Measurements from ENCODE around the gene NEUROD4. TPM values are rescaled to one million over a fixed set of nuclear protein-coding genes. Genes with fewer than 3 reads are reported as not detected.

NEUROD4 gene
- total RNA-seq, 1 experiment from 2014 or later, result not detected

DNA sequence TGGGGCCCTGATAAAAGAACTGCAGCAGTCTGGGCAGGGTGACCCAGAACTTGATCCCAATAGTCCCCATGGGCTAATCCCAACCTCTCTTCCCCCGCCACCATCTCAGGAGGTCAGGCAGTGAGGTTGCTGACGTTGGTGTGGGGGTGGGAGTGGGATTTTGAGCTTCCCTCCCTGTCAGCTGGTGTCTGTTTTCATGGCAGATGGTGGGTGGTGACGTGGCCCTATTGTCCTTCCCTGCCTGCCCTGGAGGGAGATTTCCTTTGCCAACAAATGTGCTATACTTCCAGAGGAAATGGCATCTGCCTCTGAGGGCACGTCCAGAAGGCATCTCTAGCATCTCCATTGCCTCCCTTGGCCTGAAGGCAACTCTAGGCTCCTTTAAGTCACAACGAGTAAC, 37.7 kb downstream of the NEUROD4 start:
- H3K4me3 ChIP-seq (ENCODE audit: low read length), result no peak overlapping the region
- no peak overlapping the region for H2AFZ ChIP-seq (ENCODE audit: low read length)
- H3K9ac ChIP-seq (ENCODE audit: low read length), result no peak overlapping the region
- H3K9me2 ChIP-seq (replicated peaks; ENCODE audit: insufficient read depth, low read length), result no peaks in the 10 kb centered on the region
- H3K4me1 ChIP-seq (ENCODE audit: low read length), result no peaks in the 10 kb centered on the region
- no peaks in the 10 kb centered on the region for H3K9me3 ChIP-seq (ENCODE audit: low read length)
- DNase-seq, result no peak
- no peak overlapping the region for H3K27ac ChIP-seq (ENCODE audit: low read length)
- H3K27me3 ChIP-seq (ENCODE audit: low read length), result no peaks in the 10 kb centered on the region
- no peak overlapping the region for H3K4me2 ChIP-seq (ENCODE audit: low read depth, low read length, poor library complexity, severe bottlenecking)
- H3K36me3 ChIP-seq (ENCODE audit: insufficient read depth, low read length), result no peaks in the 10 kb centered on the region
- no peaks in the 10 kb centered on the region for H3K79me2 ChIP-seq (ENCODE audit: low read length)
- H4K20me1 ChIP-seq (ENCODE audit: insufficient read depth, low read depth, low read length), result no peaks in the 10 kb centered on the region

DNA sequence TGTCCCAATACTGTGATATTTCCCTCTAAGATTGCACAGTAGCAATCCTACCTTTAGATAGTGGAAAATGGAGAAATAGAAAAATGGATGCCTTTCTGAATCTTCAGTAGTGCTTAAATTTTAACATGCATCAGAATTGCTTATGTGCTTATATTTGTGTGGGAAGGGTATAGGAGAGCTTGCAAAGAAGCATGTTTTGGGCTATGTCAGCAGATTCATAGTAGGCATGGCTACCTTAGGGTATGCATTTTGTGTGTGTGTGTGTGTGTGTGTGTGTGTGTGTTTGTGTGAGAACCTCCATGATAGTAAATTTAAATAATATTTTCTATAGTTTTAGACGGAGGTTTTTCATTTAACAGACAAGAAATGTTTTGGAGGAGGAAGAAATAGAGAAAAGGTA, 38.3 kb downstream of the NEUROD4 start:
- H2AFZ ChIP-seq (ENCODE audit: low read length), result no peak overlapping the region
- H3K79me2 ChIP-seq (ENCODE audit: low read length), result no peaks in the 10 kb centered on the region
- H4K20me1 ChIP-seq (ENCODE audit: insufficient read depth, low read depth, low read length), result no peaks in the 10 kb centered on the region
- H3K9me3 ChIP-seq (ENCODE audit: low read length), result no peaks in the 10 kb centered on the region
- H3K9ac ChIP-seq (ENCODE audit: low read length), result no peak overlapping the region
- H3K4me1 ChIP-seq (ENCODE audit: low read length), result no peaks in the 10 kb centered on the region
- H3K4me3 ChIP-seq (ENCODE audit: low read length), result no peak overlapping the region
- no peaks in the 10 kb centered on the region for H3K27me3 ChIP-seq (ENCODE audit: low read length)
- H3K36me3 ChIP-seq (ENCODE audit: insufficient read depth, low read length), result no peaks in the 10 kb centered on the region
- no peak overlapping the region for H3K27ac ChIP-seq (ENCODE audit: low read length)
- H3K9me2 ChIP-seq (replicated peaks; ENCODE audit: insufficient read depth, low read length), result no peaks in the 10 kb centered on the region
- H3K4me2 ChIP-seq (ENCODE audit: low read depth, low read length, poor library complexity, severe bottlenecking), result no peak overlapping the region
- DNase-seq, result no peak

DNA sequence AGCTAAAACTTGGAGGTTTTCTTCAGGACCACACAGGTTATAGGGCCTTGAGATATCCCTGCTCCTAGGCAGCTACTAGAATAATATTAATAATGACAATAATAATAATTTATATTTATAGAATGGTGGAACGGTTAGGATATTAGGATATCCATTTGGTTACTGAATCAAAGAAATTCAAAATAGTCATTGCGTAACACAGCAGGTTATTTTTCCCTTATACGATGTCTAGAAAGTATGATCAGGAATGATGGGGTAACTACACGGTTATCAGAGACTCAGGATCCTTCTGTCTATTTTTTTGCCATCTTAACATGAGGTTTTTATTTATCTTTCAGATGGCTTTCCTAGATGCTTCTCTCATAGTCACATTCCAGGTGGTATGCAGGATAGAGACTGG, 39.0 kb downstream of the NEUROD4 start:
- DNase-seq, result no peak
- Histone ChIP-seq H3K9ac (ENCODE audit: low read length) (no peak overlapping the region), H3K79me2 (ENCODE audit: low read length) (no peaks in the 10 kb centered on the region), H3K4me2 (ENCODE audit: low read depth, low read length, poor library complexity, severe bottlenecking) (no peak overlapping the region), H3K36me3 (ENCODE audit: insufficient read depth, low read length) (no peaks in the 10 kb centered on the region), H2AFZ (ENCODE audit: low read length) (no peak overlapping the region), H4K20me1 (ENCODE audit: insufficient read depth, low read depth, low read length) (no peaks in the 10 kb centered on the region), H3K9me2 (replicated peaks; ENCODE audit: insufficient read depth, low read length) (no peaks in the 10 kb centered on the region), H3K27ac (ENCODE audit: low read length) (no peak overlapping the region), H3K4me3 (ENCODE audit: low read length) (no peak overlapping the region), H3K4me1 (ENCODE audit: low read length) (no peaks in the 10 kb centered on the region), H3K9me3 (ENCODE audit: low read length) (no peaks in the 10 kb centered on the region), H3K27me3 (ENCODE audit: low read length) (no peaks in the 10 kb centered on the region)

DNA sequence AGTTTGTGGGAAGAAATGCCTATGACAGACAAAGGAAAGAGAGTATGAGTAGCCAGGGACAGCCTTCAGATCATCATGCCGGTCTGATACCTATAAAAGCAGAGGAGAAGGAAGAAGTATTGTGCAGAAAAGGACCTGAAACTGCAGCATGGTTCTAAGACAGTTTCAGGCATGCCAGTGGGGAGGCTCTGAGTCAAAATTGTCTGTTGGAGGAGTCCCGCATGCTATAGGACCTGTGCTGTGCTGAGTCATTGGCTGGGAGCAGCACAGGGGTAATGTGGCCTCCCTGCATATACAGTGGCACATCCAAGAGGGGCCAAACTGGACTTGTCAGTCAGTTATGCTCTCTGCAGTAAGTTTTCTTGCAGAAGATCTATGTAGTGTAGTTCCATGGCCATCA, 40.7 kb downstream of the NEUROD4 start:
- H3K36me3 ChIP-seq (ENCODE audit: insufficient read depth, low read length), result no peaks in the 10 kb centered on the region
- H3K9ac ChIP-seq (ENCODE audit: low read length), result no peak overlapping the region
- no peaks in the 10 kb centered on the region for H3K27me3 ChIP-seq (ENCODE audit: low read length)
- H3K9me2 ChIP-seq (replicated peaks; ENCODE audit: insufficient read depth, low read length), result no peaks in the 10 kb centered on the region
- H3K4me1 ChIP-seq (ENCODE audit: low read length), result no peaks in the 10 kb centered on the region
- H3K9me3 ChIP-seq (ENCODE audit: low read length), result no peaks in the 10 kb centered on the region
- H3K27ac ChIP-seq (ENCODE audit: low read length), result no peak overlapping the region
- H4K20me1 ChIP-seq (ENCODE audit: insufficient read depth, low read depth, low read length), result no peaks in the 10 kb centered on the region
- no peak overlapping the region for H2AFZ ChIP-seq (ENCODE audit: low read length)
- no peaks in the 10 kb centered on the region for H3K79me2 ChIP-seq (ENCODE audit: low read length)
- no peak for DNase-seq
- no peak overlapping the region for H3K4me3 ChIP-seq (ENCODE audit: low read length)
- no peak overlapping the region for H3K4me2 ChIP-seq (ENCODE audit: low read depth, low read length, poor library complexity, severe bottlenecking)

DNA sequence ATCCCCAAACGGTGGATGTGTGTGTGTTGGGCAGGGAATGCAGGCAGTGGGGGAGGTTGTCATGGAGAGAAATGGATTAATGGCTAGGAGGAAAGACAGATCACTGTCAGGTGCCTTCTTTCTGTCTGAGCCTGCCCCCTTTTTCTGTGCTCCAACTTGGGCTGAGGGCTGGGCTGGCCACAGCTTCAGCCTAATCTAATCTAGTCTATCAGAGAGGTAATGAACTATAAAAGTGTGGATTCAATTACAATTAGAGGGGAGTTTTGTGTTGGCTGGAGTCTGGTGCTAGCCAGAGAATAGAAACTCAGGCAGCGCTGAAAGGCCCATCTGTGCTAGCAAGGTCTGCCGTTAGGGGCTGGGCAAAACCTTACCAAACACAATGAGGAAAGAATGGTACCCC, 41.2 kb downstream of the NEUROD4 start:
- Histone ChIP-seq H3K9me3 (ENCODE audit: low read length) (no peaks in the 10 kb centered on the region), H3K9me2 (replicated peaks; ENCODE audit: insufficient read depth, low read length) (no peaks in the 10 kb centered on the region)

DNA sequence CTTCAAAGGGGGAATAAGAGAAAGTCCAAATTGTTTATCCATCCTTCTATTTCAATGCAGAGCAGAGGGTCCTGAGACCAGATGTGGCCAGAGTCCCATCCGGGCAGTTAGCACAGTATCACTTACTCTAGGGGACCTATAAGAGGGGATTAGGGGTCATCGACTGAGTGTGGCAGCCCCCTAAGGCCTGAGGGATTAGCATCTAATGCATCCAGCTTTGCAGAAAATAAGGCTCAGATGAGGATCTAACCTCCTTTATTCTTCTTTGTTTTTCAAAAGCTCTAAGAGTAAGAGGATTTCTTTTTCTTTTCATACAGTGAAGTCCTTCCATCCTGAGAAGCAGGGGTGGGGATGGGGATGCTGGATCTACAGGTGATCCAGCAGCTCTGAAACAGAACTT, 43.5 kb downstream of the NEUROD4 start:
- Histone ChIP-seq H3K4me2 (ENCODE audit: low read depth, low read length, poor library complexity, severe bottlenecking) (no peak overlapping the region), H3K27ac (ENCODE audit: low read length) (no peak overlapping the region), H3K4me3 (ENCODE audit: low read length) (no peak overlapping the region), H3K36me3 (ENCODE audit: insufficient read depth, low read length) (no peaks in the 10 kb centered on the region), H3K9me2 (replicated peaks; ENCODE audit: insufficient read depth, low read length) (no peaks in the 10 kb centered on the region), H3K9ac (ENCODE audit: low read length) (no peak overlapping the region), H3K27me3 (ENCODE audit: low read length) (no peaks in the 10 kb centered on the region), H3K4me1 (ENCODE audit: low read length) (no peaks in the 10 kb centered on the region), H3K79me2 (ENCODE audit: low read length) (no peaks in the 10 kb centered on the region), H4K20me1 (ENCODE audit: insufficient read depth, low read depth, low read length) (no peaks in the 10 kb centered on the region), H3K9me3 (ENCODE audit: low read length) (no peaks in the 10 kb centered on the region), H2AFZ (ENCODE audit: low read length) (no peak overlapping the region)
- no peak for DNase-seq

More for the DNA sequence above, 41.2 kb downstream of the NEUROD4 start:
- H3K79me2 ChIP-seq (ENCODE audit: low read length), result no peaks in the 10 kb centered on the region
- H3K36me3 ChIP-seq (ENCODE audit: insufficient read depth, low read length), result no peaks in the 10 kb centered on the region
- no peaks in the 10 kb centered on the region for H3K27me3 ChIP-seq (ENCODE audit: low read length)
- no peaks in the 10 kb centered on the region for H4K20me1 ChIP-seq (ENCODE audit: insufficient read depth, low read depth, low read length)
- H2AFZ ChIP-seq (ENCODE audit: low read length), result no peak overlapping the region
- DNase-seq, result no peak
- no peak overlapping the region for H3K4me3 ChIP-seq (ENCODE audit: low read length)
- H3K4me2 ChIP-seq (ENCODE audit: low read depth, low read length, poor library complexity, severe bottlenecking), result no peak overlapping the region
- H3K27ac ChIP-seq (ENCODE audit: low read length), result no peak overlapping the region
- H3K9ac ChIP-seq (ENCODE audit: low read length), result no peak overlapping the region
- H3K4me1 ChIP-seq (ENCODE audit: low read length), result no peaks in the 10 kb centered on the region

DNA sequence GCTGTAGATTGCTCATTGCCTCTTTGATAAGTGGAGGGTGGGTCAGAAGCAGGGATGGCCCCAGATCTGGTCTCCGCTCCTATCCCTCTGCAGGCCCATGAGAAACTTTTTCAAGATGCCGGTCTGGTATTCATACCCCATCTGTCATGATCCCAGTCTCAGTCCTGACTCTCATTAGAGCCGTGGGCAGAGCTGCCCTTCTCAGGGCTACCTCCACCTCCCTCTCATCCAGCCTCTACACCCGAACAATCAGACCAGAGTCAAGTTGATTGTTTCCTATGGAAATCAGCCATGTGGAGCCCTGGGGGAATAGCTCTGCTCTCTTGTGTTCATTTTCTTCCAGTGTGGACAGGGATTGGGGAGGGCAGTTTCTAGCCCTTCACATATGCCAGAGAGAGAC, 45.8 kb downstream of the NEUROD4 start:
- H2AFZ ChIP-seq (ENCODE audit: low read length), result no peak overlapping the region
- H3K9ac ChIP-seq (ENCODE audit: low read length), result no peak overlapping the region
- no peaks in the 10 kb centered on the region for H4K20me1 ChIP-seq (ENCODE audit: insufficient read depth, low read depth, low read length)
- no peaks in the 10 kb centered on the region for H3K4me1 ChIP-seq (ENCODE audit: low read length)
- H3K79me2 ChIP-seq (ENCODE audit: low read length), result no peaks in the 10 kb centered on the region
- no peaks in the 10 kb centered on the region for H3K9me3 ChIP-seq (ENCODE audit: low read length)
- H3K36me3 ChIP-seq (ENCODE audit: insufficient read depth, low read length), result no peaks in the 10 kb centered on the region
- no peaks in the 10 kb centered on the region for H3K27me3 ChIP-seq (ENCODE audit: low read length)
- H3K9me2 ChIP-seq (replicated peaks; ENCODE audit: insufficient read depth, low read length), result no peaks in the 10 kb centered on the region
- no peak overlapping the region for H3K27ac ChIP-seq (ENCODE audit: low read length)
- no peak for DNase-seq
- H3K4me2 ChIP-seq (ENCODE audit: low read depth, low read length, poor library complexity, severe bottlenecking), result no peak overlapping the region
- no peak overlapping the region for H3K4me3 ChIP-seq (ENCODE audit: low read length)

DNA sequence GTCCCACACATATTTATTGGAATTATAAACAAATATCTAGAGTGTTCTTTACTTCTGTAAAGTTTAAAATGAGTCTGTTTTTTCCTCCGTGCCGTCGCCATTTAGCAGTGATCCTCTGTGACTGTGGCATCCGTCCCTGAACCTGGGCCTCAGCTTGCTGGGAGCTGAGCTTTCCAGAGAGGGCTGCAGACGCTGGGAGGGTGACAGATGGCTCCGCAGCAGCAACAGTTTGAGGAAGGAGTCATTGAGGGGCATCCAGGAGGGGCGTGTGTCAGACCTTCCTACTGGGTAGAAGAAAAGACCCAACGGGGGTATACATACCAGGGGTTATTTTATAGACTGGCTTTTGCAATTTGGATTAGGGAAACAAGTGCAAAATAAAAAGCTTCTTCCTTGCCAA, 47.9 kb downstream of the NEUROD4 start:
- no peak overlapping the region for H3K9ac ChIP-seq (ENCODE audit: low read length)

DNA sequence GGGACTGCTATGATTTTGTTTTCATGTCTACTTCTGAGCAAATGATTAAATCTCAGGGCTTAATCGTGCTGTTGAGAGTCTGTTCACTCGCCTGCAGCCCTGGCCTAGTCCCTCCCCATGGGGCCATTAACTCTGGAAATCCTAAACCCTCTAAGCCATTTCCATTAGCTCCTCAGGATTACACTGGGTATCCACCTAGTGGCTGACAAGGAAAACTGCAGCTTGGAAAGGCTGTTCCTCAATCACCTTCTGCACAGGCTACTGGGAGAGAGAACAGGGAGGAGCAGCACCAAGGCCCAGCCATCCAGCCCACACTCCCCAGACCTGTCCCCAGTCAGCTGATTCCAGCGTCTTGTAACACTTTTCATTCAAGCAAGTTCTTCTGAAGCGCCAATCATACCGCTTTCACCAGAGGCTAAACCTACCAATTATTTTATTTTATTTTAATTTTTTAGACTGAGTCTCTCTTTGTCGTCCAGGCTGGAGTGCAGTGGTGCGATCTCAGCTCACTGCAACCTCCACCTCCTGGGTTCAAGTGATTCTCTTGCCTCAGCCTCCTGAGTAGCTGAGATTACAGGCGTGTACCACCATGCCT, 48.7 kb downstream of the NEUROD4 start:
- peak; percentile 80 for DNase-seq
- no peaks in the 10 kb centered on the region for H4K20me1 ChIP-seq (ENCODE audit: insufficient read depth, low read depth, low read length)
- no peaks in the 10 kb centered on the region for H3K9me3 ChIP-seq (ENCODE audit: low read length)
- no peaks in the 10 kb centered on the region for H3K27me3 ChIP-seq (ENCODE audit: low read length)
- no peaks in the 10 kb centered on the region for H3K36me3 ChIP-seq (ENCODE audit: insufficient read depth, low read length)
- H2AFZ ChIP-seq (ENCODE audit: low read length), result no peak overlapping the region
- no peaks in the 10 kb centered on the region for H3K9me2 ChIP-seq (replicated peaks; ENCODE audit: insufficient read depth, low read length)
- no peak overlapping the region for H3K4me2 ChIP-seq (ENCODE audit: low read depth, low read length, poor library complexity, severe bottlenecking)
- no peak overlapping the region for H3K4me3 ChIP-seq (ENCODE audit: low read length)
- H3K27ac ChIP-seq (ENCODE audit: low read length), result no peak overlapping the region
- H3K9ac ChIP-seq (ENCODE audit: low read length), result no peak overlapping the region
- no peaks in the 10 kb centered on the region for H3K4me1 ChIP-seq (ENCODE audit: low read length)
- no peaks in the 10 kb centered on the region for H3K79me2 ChIP-seq (ENCODE audit: low read length)

More for the DNA sequence above, 47.9 kb downstream of the NEUROD4 start:
- H3K79me2 ChIP-seq (ENCODE audit: low read length), result no peaks in the 10 kb centered on the region
- H3K36me3 ChIP-seq (ENCODE audit: insufficient read depth, low read length), result no peaks in the 10 kb centered on the region
- H3K9me2 ChIP-seq (replicated peaks; ENCODE audit: insufficient read depth, low read length), result no peaks in the 10 kb centered on the region
- no peak overlapping the region for H2AFZ ChIP-seq (ENCODE audit: low read length)
- H3K27me3 ChIP-seq (ENCODE audit: low read length), result no peaks in the 10 kb centered on the region
- no peaks in the 10 kb centered on the region for H4K20me1 ChIP-seq (ENCODE audit: insufficient read depth, low read depth, low read length)
- H3K4me2 ChIP-seq (ENCODE audit: low read depth, low read length, poor library complexity, severe bottlenecking), result no peak overlapping the region
- no peak overlapping the region for H3K4me3 ChIP-seq (ENCODE audit: low read length)
- H3K27ac ChIP-seq (ENCODE audit: low read length), result no peak overlapping the region
- H3K4me1 ChIP-seq (ENCODE audit: low read length), result no peaks in the 10 kb centered on the region
- no peak for DNase-seq
- H3K9me3 ChIP-seq (ENCODE audit: low read length), result no peaks in the 10 kb centered on the region

Measured in Karpas-422 (cell line).